ENCODE data around the gene XYLT1.

XYLT1 gene

GRCh38 chr16:17271687-17272086 lies 199.1 kb downstream of the XYLT1 start:
- no peak overlapping the region for H3K4me3 ChIP-seq
- no peak for DNase-seq (ENCODE audit: low read depth, low spot score)
- H3K36me3 ChIP-seq (ENCODE audit: insufficient read depth, low read length): no peaks in the 10 kb centered on the region
- no peak overlapping the region for H3K27ac ChIP-seq
- H3K9me3 ChIP-seq (ENCODE audit: low read depth, low read length): no peaks in the 10 kb centered on the region
- no peak for TF ChIP-seq EZH2 (IDR thresholded peaks at IDR 0.05)
- no peak overlapping the region for H3K9ac ChIP-seq (ENCODE audit: insufficient read length)

- H3K9me3 ChIP-seq (ENCODE audit: low read depth, low read length): no peaks in the 10 kb centered on the region
- no peak overlapping the region for H3K27ac ChIP-seq
- no peak overlapping the region for H3K9ac ChIP-seq (ENCODE audit: insufficient read length)
- DNase-seq (ENCODE audit: low read depth, low spot score): no peak
- H3K36me3 ChIP-seq (ENCODE audit: insufficient read depth, low read length): no peaks in the 10 kb centered on the region
- H3K4me3 ChIP-seq: no peak overlapping the region
- TF ChIP-seq POLR2AphosphoS5 (IDR thresholded peaks at IDR 0.05; ENCODE audit: borderline replicate concordance, low read depth, low read length): no peak
- no peak for TF ChIP-seq FOXP2 (optimal IDR thresholded peaks at IDR 0.05; ENCODE audit: control extremely low read depth, extremely low read length, insufficient read depth)
- TF ChIP-seq EZH2 (IDR thresholded peaks at IDR 0.05): no peak
These were observed 200.1 kb downstream of the XYLT1 start for GRCh38 chr16:17270683-17271109.

- Histone ChIP-seq H3K27ac (no peak overlapping the region), H3K9me3 (ENCODE audit: low read depth, low read length) (no peaks in the 10 kb centered on the region), H3K9ac (ENCODE audit: insufficient read length) (no peak overlapping the region), H3K36me3 (ENCODE audit: insufficient read depth, low read length) (no peaks in the 10 kb centered on the region), H3K4me3 (no peak overlapping the region)
- DNase-seq (ENCODE audit: low read depth, low spot score): no peak
- TF ChIP-seq POLR2AphosphoS5 (IDR thresholded peaks at IDR 0.05; ENCODE audit: borderline replicate concordance, low read depth, low read length) (no peak), FOXP2 (optimal IDR thresholded peaks at IDR 0.05; ENCODE audit: control extremely low read depth, extremely low read length, insufficient read depth) (no peak), EZH2 (IDR thresholded peaks at IDR 0.05) (no peak)
These were observed 200.6 kb downstream of the XYLT1 start for GRCh38 chr16:17270111-17270510.

GRCh38 chr16:17269439-17269838 lies 201.3 kb downstream of the XYLT1 start:
- no peak overlapping the region for H3K27ac ChIP-seq
- DNase-seq (ENCODE audit: low read depth, low spot score): no peak
- H3K9me3 ChIP-seq (ENCODE audit: low read depth, low read length): no peaks in the 10 kb centered on the region

GRCh38 chr16:17266608-17267313 lies 204.0 kb downstream of the XYLT1 start:
- H3K9ac ChIP-seq (ENCODE audit: insufficient read length): no peak overlapping the region
- no peak for DNase-seq (ENCODE audit: low read depth, low spot score)
- TF ChIP-seq POLR2AphosphoS5 (IDR thresholded peaks at IDR 0.05; ENCODE audit: borderline replicate concordance, low read depth, low read length): no peak
- TF ChIP-seq EZH2 (IDR thresholded peaks at IDR 0.05): no peak
- no peak for TF ChIP-seq FOXP2 (optimal IDR thresholded peaks at IDR 0.05; ENCODE audit: control extremely low read depth, extremely low read length, insufficient read depth)
- H3K4me3 ChIP-seq: no peak overlapping the region
- no peak overlapping the region for H3K27ac ChIP-seq
- H3K9me3 ChIP-seq (ENCODE audit: low read depth, low read length): no peaks in the 10 kb centered on the region
- H3K36me3 ChIP-seq (ENCODE audit: insufficient read depth, low read length): no peaks in the 10 kb centered on the region

More at GRCh38 chr16:17269439-17269838, 201.3 kb downstream of the XYLT1 start:
- TF ChIP-seq FOXP2 (optimal IDR thresholded peaks at IDR 0.05; ENCODE audit: control extremely low read depth, extremely low read length, insufficient read depth) (no peak), POLR2AphosphoS5 (IDR thresholded peaks at IDR 0.05; ENCODE audit: borderline replicate concordance, low read depth, low read length) (no peak), EZH2 (IDR thresholded peaks at IDR 0.05) (no peak)
- Histone ChIP-seq H3K9ac (ENCODE audit: insufficient read length) (no peak overlapping the region), H3K36me3 (ENCODE audit: insufficient read depth, low read length) (no peaks in the 10 kb centered on the region), H3K4me3 (no peak overlapping the region)

GRCh38 chr16:17265154-17265553 lies 205.6 kb downstream of the XYLT1 start:
- TF ChIP-seq EZH2 (IDR thresholded peaks at IDR 0.05) (no peak), POLR2AphosphoS5 (IDR thresholded peaks at IDR 0.05; ENCODE audit: borderline replicate concordance, low read depth, low read length) (no peak), FOXP2 (optimal IDR thresholded peaks at IDR 0.05; ENCODE audit: control extremely low read depth, extremely low read length, insufficient read depth) (no peak)
- Histone ChIP-seq H3K27ac (no peak overlapping the region), H3K9me3 (ENCODE audit: low read depth, low read length) (no peaks in the 10 kb centered on the region), H3K4me3 (no peak overlapping the region), H3K36me3 (ENCODE audit: insufficient read depth, low read length) (no peaks in the 10 kb centered on the region), H3K9ac (ENCODE audit: insufficient read length) (no peak overlapping the region)
- no peak for DNase-seq (ENCODE audit: low read depth, low spot score)

GRCh38 chr16:17261197-17261858 lies 209.4 kb downstream of the XYLT1 start:
- no peaks in the 10 kb centered on the region for H3K36me3 ChIP-seq (ENCODE audit: insufficient read depth, low read length)
- TF ChIP-seq EZH2 (IDR thresholded peaks at IDR 0.05) (no peak), POLR2AphosphoS5 (IDR thresholded peaks at IDR 0.05; ENCODE audit: borderline replicate concordance, low read depth, low read length) (no peak), FOXP2 (optimal IDR thresholded peaks at IDR 0.05; ENCODE audit: control extremely low read depth, extremely low read length, insufficient read depth) (no peak)
- H3K4me3 ChIP-seq: no peak overlapping the region
- H3K9me3 ChIP-seq (ENCODE audit: low read depth, low read length): no peaks in the 10 kb centered on the region
- H3K9ac ChIP-seq (ENCODE audit: insufficient read length): no peak overlapping the region
- no peak overlapping the region for H3K27ac ChIP-seq
- DNase-seq (ENCODE audit: low read depth, low spot score): no peak

- no peaks in the 10 kb centered on the region for H3K9me3 ChIP-seq (ENCODE audit: low read depth, low read length)
- H3K36me3 ChIP-seq (ENCODE audit: insufficient read depth, low read length): no peaks in the 10 kb centered on the region
- TF ChIP-seq EZH2 (IDR thresholded peaks at IDR 0.05): no peak
- no peak for TF ChIP-seq FOXP2 (optimal IDR thresholded peaks at IDR 0.05; ENCODE audit: control extremely low read depth, extremely low read length, insufficient read depth)
- TF ChIP-seq POLR2AphosphoS5 (IDR thresholded peaks at IDR 0.05; ENCODE audit: borderline replicate concordance, low read depth, low read length): no peak
- H3K4me3 ChIP-seq: no peak overlapping the region
- no peak for DNase-seq (ENCODE audit: low read depth, low spot score)
- H3K27ac ChIP-seq: no peak overlapping the region
- H3K9ac ChIP-seq (ENCODE audit: insufficient read length): no peak overlapping the region
These were observed 210.4 kb downstream of the XYLT1 start for GRCh38 chr16:17260276-17260849.

Measured in SK-N-MC (cell line).